GM12801 (cell line): ENCODE measurements around the gene FBN2.

Experiments used
- CTCF ChIP-seq: IDR thresholded peaks from one replicate; pipeline ENCODE4 v1.5.1; 2011; ENCODE audit warnings: control low read depth; ENCODE audit not compliant: insufficient read length; ENCODE audit errors: extremely low read depth

The FBN2 gene

GRCh38 chr5:128213833-128214232 lies 324.2 kb downstream of the FBN2 start:
- no peak for TF ChIP-seq CTCF

- no peak for TF ChIP-seq CTCF
These were observed 324.7 kb downstream of the FBN2 start for GRCh38 chr5:128213340-128213739.

- TF ChIP-seq CTCF, result no peak
These were observed 325.7 kb downstream of the FBN2 start for GRCh38 chr5:128212191-128212806.

- no peak for TF ChIP-seq CTCF
These were observed 329.6 kb downstream of the FBN2 start for GRCh38 chr5:128208436-128208835.
